B cell (primary cell): ENCODE measurements around the gene ADAM12. TPM values are rescaled to one million over a fixed set of nuclear protein-coding genes. Genes with fewer than 3 reads are reported as not detected.

Source experiments
- ATAC-seq: fragments of 200-7000 bp; cut with Tn5 transposase; one replicate; pipeline ENCODE4 v1.10.0; 2021; ENCODE audit warnings: low read depth, mild to moderate bottlenecking, moderate number of reproducible peaks, moderate library complexity
- CTCF ChIA-PET: fragments of 350-600 bp; sonication (Branson Sonifier 250); formaldehyde crosslinking; loops from one replicate; lab custom pipeline; 2021; ENCODE audit warnings: antibody characterized with exemption, inconsistent platforms; lab: Charles Lee
- POLR2A ChIA-PET: fragments of 350-600 bp; sonication (Branson Sonifier 250); formaldehyde crosslinking; loops from one replicate; lab custom pipeline; 2021; ENCODE audit warnings: antibody characterized with exemption; lab: Charles Lee
- DNase-seq: peaks from one replicate; pipeline ENCODE4 v3.0.0; 2013
- H2AFZ ChIP-seq: 2 replicates; pipeline ENCODE4 v1.6.1; 2012; ENCODE audit warnings: mild to moderate bottlenecking, low read depth, low read length; ENCODE audit not compliant: insufficient read depth, poor library complexity, severe bottlenecking
- H3K27ac ChIP-seq, 2 donors: 1 replicate in 1 of 2; 2 replicates in 1 of 2; pipeline ENCODE4 v1.5.1; 2012 to 2013; ENCODE audit warnings: low read length in 2 of 2, mild to moderate bottlenecking in 2 of 2, moderate library complexity in 1 of 2
- H3K27me3 ChIP-seq, 4 experiments: fragments of 200-600 bp in 1 of 4; sonication (generic) in 1 of 4; replicated peaks in 1 of 4; 1 replicate in 2 of 4; 2 replicates in 2 of 4; pipeline versions ENCODE4 v1.6.1 to v1.7.0; 2013 to 2016; ENCODE audit warnings: low read length in 3 of 4, mild to moderate bottlenecking in 2 of 4, mixed read lengths in 1 of 4, moderate library complexity in 1 of 4; ENCODE audit not compliant: insufficient read depth in 4 of 4, control insufficient read depth in 3 of 4; ENCODE audit errors: control extremely low read depth in 1 of 4
- H3K36me3 ChIP-seq, 2 experiments: replicated peaks in 1 of 2; 1 replicate in 1 of 2; 2 replicates in 1 of 2; pipeline versions ENCODE4 v1.6.1 to v1.7.1; 2013; ENCODE audit warnings: low read length in 1 of 2; ENCODE audit not compliant: insufficient read depth in 2 of 2, control insufficient read depth in 1 of 2; ENCODE audit errors: control extremely low read depth in 1 of 2, extremely low read depth in 1 of 2
- H3K4me1 ChIP-seq, 2 donors: fragments of 200-600 bp in 1 of 2; sonication (generic) in 1 of 2; 1 replicate in 1 of 2; 2 replicates in 1 of 2; pipeline versions ENCODE4 v1.5.1 to v1.6.1; 2013 to 2017; ENCODE audit warnings: low read length in 2 of 2; ENCODE audit not compliant: control insufficient read depth in 2 of 2, insufficient read depth in 2 of 2
- H3K4me2 ChIP-seq: replicated peaks from 2 replicates; pipeline ENCODE3; 2012; ENCODE audit warnings: mild to moderate bottlenecking, low read depth, low read length; ENCODE audit not compliant: poor library complexity, severe bottlenecking
- H3K4me3 ChIP-seq, 5 experiments: fragments of 200-600 bp in 1 of 5; sonication (generic) in 1 of 5; 1 replicate in 3 of 5; 2 replicates in 2 of 5; pipeline versions ENCODE4 v1.5.1 to v1.7.0; 2011 to 2016; ENCODE audit warnings: low read length in 4 of 5, mild to moderate bottlenecking in 4 of 5, low read depth in 2 of 5, control low read depth in 1 of 5, moderate library complexity in 1 of 5; ENCODE audit not compliant: insufficient read depth in 1 of 5; ENCODE audit errors: control extremely low read depth in 1 of 5, extremely low read depth in 1 of 5
- H3K79me2 ChIP-seq: fragments of 200-600 bp; sonication (generic); one replicate; pipeline ENCODE4 v1.6.0; 2016; ENCODE audit warnings: low read length; ENCODE audit not compliant: control insufficient read depth, insufficient read depth
- H3K9ac ChIP-seq: fragments of 200-600 bp; sonication (generic); 2 replicates; pipeline ENCODE4 v1.6.1; 2017; ENCODE audit warnings: mild to moderate bottlenecking, low read length, moderate library complexity
- H3K9me3 ChIP-seq, 3 donors: one replicate each; pipeline versions ENCODE4 v1.6.1 to v1.7.1; 2013; ENCODE audit warnings: low read length in 2 of 3; ENCODE audit not compliant: control insufficient read depth in 2 of 3, insufficient read depth in 1 of 3; ENCODE audit errors: control extremely low read depth in 1 of 3
- H4K20me1 ChIP-seq: 2 replicates; pipeline ENCODE4 v1.6.0; 2012; ENCODE audit warnings: mild to moderate bottlenecking, low read length; ENCODE audit not compliant: insufficient read depth, control insufficient read depth, poor library complexity, severe bottlenecking
- H3K27ac Mint-ChIP-seq: one replicate; pipeline ENCODE4 v1.8.0; 2021; ENCODE audit warnings: mixed read lengths
- H3K27me3 Mint-ChIP-seq: one replicate; pipeline ENCODE4 v1.8.0; 2021; ENCODE audit warnings: mixed read lengths
- H3K4me1 Mint-ChIP-seq: one replicate; pipeline ENCODE4 v1.8.0; 2021; ENCODE audit warnings: mixed read lengths
- H3K4me3 Mint-ChIP-seq: one replicate; pipeline ENCODE4 v1.8.0; 2021; ENCODE audit warnings: mixed read lengths
- H3K9me3 Mint-ChIP-seq: one replicate; pipeline ENCODE4 v1.8.0; 2022; ENCODE audit warnings: mixed read lengths; ENCODE audit not compliant: insufficient read depth
- CTCF ChIP-seq: fragments of 200-600 bp; IDR thresholded peaks from one replicate; pipeline ENCODE4 v1.8.0; 2022; ENCODE audit warnings: antibody characterized with exemption, mild to moderate bottlenecking
- EZH2 ChIP-seq: IDR thresholded peaks from 2 replicates; pipeline ENCODE4 v1.6.1; 2012; ENCODE audit warnings: borderline replicate concordance, low read depth, mild to moderate bottlenecking, moderate library complexity, low read length; ENCODE audit not compliant: insufficient read depth, poor library complexity, severe bottlenecking
- WGBS: methylation state at CpG from one replicate; pipeline ENCODE4 v1.1.5; 2013; ENCODE audit warnings: missing lambda C conversion rate; ENCODE audit not compliant: insufficient coverage; 5-methylcytosine and 5-hydroxymethylcytosine counted together
- intact Hi-C: fragments of 100-400 bp; cut with micrococcal nuclease; formaldehyde crosslinking; loops from one replicate; pipeline ENCODE4 v1.10.0; 2022
- polyA plus RNA-seq: library from polyadenylated mRNA; depleted of rRNA; stranded (reverse); fragments of >200 nt; gene quantifications from 2 replicates; pipeline ENCODE4 v1.2.3, GENCODE V29; 2012
- total RNA-seq, 2 donors: library from RNA; stranded (reverse); fragments of 120-200 nt in 1 of 2; gene quantifications; 1 replicate in 1 of 2; 2 replicates in 1 of 2; pipeline versions ENCODE4 v1.2.3 to v1.2.4, GENCODE V29; 2013 to 2022

ADAM12 gene
- total and polyA plus RNA-seq, 2 donors (not counting 1 experiment from before 2014, with no cell fraction given): 0.01 to 0.22 TPM

- TF ChIP-seq CTCF (no peak), EZH2 (no peak)
- no peak overlapping the region for H2AFZ ChIP-seq
- CTCF ChIA-PET: no interaction called here
- no peak for DNase-seq
- no peak for ATAC-seq
- no peaks in the 10 kb centered on the region for H3K27me3 ChIP-seq
- no peaks in the 10 kb centered on the region for H3K9me3 ChIP-seq
- H3K9ac ChIP-seq: no peak overlapping the region
- H3K4me3 ChIP-seq: no peak overlapping the region
- H4K20me1 ChIP-seq: no peaks in the 10 kb centered on the region
- no peaks in the 10 kb centered on the region for H3K4me1 Mint-ChIP-seq
- no peaks in the 10 kb centered on the region for H3K9me3 Mint-ChIP-seq
- 100% methylated on average over 1 of the region's 4 CpGs for WGBS
- H3K79me2 ChIP-seq: no peaks in the 10 kb centered on the region
- H3K27ac Mint-ChIP-seq: no peak overlapping the region
- no peak overlapping the region for H3K4me3 Mint-ChIP-seq
- intact Hi-C loops: no loop called here
- H3K27me3 Mint-ChIP-seq: no peaks in the 10 kb centered on the region
- H3K36me3 ChIP-seq: no peaks in the 10 kb centered on the region
- POLR2A ChIA-PET: no interaction called here
- no peaks in the 10 kb centered on the region for H3K4me1 ChIP-seq
- no peak overlapping the region for H3K4me2 ChIP-seq
- no peak overlapping the region for H3K27ac ChIP-seq
These were observed 184.0 kb downstream of the ADAM12 start for GRCh38 chr10:126204320-126204719.

- H3K4me1 Mint-ChIP-seq: no peaks in the 10 kb centered on the region
- Histone ChIP-seq H3K27me3 (no peaks in the 10 kb centered on the region), H3K4me1 (no peaks in the 10 kb centered on the region), H4K20me1 (no peaks in the 10 kb centered on the region), H3K79me2 (no peaks in the 10 kb centered on the region), H3K4me2 (no peak overlapping the region), H3K9me3 (no peaks in the 10 kb centered on the region), H2AFZ (no peak overlapping the region), H3K36me3 (no peaks in the 10 kb centered on the region), H3K27ac (no peak overlapping the region), H3K4me3 (no peak overlapping the region), H3K9ac (no peak overlapping the region)
- no peak overlapping the region for H3K4me3 Mint-ChIP-seq
- ChIA-PET POLR2A (no interaction called here), CTCF (no interaction called here)
- no peak for TF ChIP-seq EZH2
- TF ChIP-seq CTCF: no peak
- H3K9me3 Mint-ChIP-seq: no peaks in the 10 kb centered on the region
- H3K27ac Mint-ChIP-seq: no peak overlapping the region
- 100% methylated on average over 1 of the region's 7 CpGs for WGBS
- no peaks in the 10 kb centered on the region for H3K27me3 Mint-ChIP-seq
- ATAC-seq: no peak
- DNase-seq: no peak
- intact Hi-C loops: no loop called here
These were observed 184.5 kb downstream of the ADAM12 start for GRCh38 chr10:126203746-126204145.
